Measurements from ENCODE around the gene ERVFRD-1. TPM values are rescaled to one million over a fixed set of nuclear protein-coding genes. Genes with fewer than 3 reads are reported as not detected.

ERVFRD-1 gene, protein sequence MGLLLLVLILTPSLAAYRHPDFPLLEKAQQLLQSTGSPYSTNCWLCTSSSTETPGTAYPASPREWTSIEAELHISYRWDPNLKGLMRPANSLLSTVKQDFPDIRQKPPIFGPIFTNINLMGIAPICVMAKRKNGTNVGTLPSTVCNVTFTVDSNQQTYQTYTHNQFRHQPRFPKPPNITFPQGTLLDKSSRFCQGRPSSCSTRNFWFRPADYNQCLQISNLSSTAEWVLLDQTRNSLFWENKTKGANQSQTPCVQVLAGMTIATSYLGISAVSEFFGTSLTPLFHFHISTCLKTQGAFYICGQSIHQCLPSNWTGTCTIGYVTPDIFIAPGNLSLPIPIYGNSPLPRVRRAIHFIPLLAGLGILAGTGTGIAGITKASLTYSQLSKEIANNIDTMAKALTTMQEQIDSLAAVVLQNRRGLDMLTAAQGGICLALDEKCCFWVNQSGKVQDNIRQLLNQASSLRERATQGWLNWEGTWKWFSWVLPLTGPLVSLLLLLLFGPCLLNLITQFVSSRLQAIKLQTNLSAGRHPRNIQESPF
- not detected for total RNA-seq (2013)
- polyA plus RNA-seq (under 1 TPM in 2 of 3 donors, not detected in 1; 0.05 to 0.06 TPM), polyA minus RNA-seq (not detected in 2 replicates), total RNA-seq (0 to 1.0 (median 0.06) reads per million in 11 experiments)

DNA sequence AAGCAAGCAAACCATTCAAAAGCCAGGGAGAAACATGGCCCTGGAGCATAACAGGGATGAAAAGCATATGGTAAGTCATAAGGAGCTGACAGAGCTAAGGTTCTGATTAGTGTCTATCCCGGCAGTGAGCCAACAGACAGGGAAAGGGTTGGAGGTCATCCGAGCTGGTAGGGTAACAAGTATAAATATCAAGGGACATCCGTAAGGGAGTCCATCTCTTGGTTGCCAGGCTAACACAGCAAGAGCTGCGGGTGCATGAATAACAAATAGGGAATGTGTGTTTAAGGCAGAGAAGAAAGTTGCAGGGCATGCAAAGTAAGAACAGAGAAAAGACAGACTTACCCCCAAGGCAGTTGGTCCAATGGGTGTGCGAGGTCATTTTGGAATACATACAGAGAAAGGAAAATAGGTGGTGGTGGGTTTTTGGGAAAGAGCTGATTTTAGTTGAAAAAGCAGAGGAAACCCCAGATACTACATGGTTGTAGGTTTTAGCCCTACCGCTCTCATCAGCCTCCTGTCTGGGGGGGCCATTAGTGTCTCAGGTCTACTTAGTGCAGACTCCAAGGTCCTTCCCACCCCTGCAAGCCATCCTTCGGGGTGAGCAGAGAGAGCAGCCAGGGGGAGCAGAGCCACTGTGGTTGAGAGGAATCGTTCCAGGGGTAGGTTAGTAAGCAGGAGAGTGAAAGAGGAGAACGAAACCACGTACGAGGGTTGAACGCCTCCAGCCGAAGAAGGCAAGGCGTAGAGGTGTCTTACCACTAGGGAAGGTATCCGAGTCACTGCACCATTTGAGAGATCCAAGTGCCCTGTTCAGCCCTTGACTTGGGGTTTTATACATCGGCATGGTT is at the start of gene ERVFRD-1:
ERVFRD-1 (minus strand) TSS at position 805 of the 848 bp plus-strand sequence. CDS start 6,415 bp downstream, outside the sequence.
- no peak for DNase-seq
- Histone ChIP-seq H3K79me2 (ENCODE audit: insufficient read depth, low read length) (peaks cover 78% of the 10 kb centered on the region), H3K4me3 (replicated peaks in 1 of 3; ENCODE audit: low read depth in 2 of 3, low read length in 3 of 3) (peak within 1 kb of the TSS in 1 of 3 experiments; percentile 14), H3K4me1 (ENCODE audit: control insufficient read depth in 1 of 2, insufficient read depth in 2 of 2, low read length in 2 of 2) (peaks cover 8 to 12% of the 10 kb centered on the region in 2 donors), H3K4me2 (replicated peaks; ENCODE audit: extremely low read depth, low read length, poor library complexity, severe bottlenecking) (peak within 1 kb of the TSS; percentile 30), H4K20me1 (ENCODE audit: insufficient read depth, low read length) (peaks cover 53% of the 10 kb centered on the region), H3K9ac (ENCODE audit: insufficient read depth, low read length, poor library complexity, severe bottlenecking) (no peak within 1 kb of the TSS), H2AFZ (ENCODE audit: insufficient read depth, low read depth, low read length, poor library complexity, severe bottlenecking) (no peak within 1 kb of the TSS), H3K27me3 (ENCODE audit: control insufficient read depth in 2 of 2, insufficient read depth in 2 of 2, low read length in 2 of 2) (no peaks in the 10 kb centered on the region), H3K36me3 (replicated peaks in 1 of 2; ENCODE audit: control insufficient read depth in 1 of 2, insufficient read depth in 2 of 2, low read length in 2 of 2) (no peaks in the 10 kb centered on the region), H3K27ac (ENCODE audit: low read depth in 1 of 2, low read length in 2 of 2) (no peak within 1 kb of the TSS), H3K9me3 (replicated peaks in 1 of 2; ENCODE audit: control insufficient read depth in 1 of 2, insufficient read depth in 1 of 2, low read length in 2 of 2) (no peaks in the 10 kb centered on the region)
- Mint-ChIP-seq H3K36me3 (peaks cover 0 to 4% of the 10 kb centered on the region in 2 donors), H3K9me3 (peaks cover 0 to 8% (median 0%) of the 10 kb centered on the region in 7 donors), H3K4me1 (peaks cover 25% of the 10 kb centered on the region), H3K27me3 (ENCODE audit: low read depth in 3 of 3) (peaks cover 0 to 6% (median 0%) of the 10 kb centered on the region in 3 donors), H3K4me3 (peak within 1 kb of the TSS; percentile 42 to 60), H3K27ac (peak within 1 kb of the TSS in 2 of 7 donors; percentile 59 to 74)
- 80% methylated on average over 12 of the region's 16 CpGs for WGBS (ENCODE audit: insufficient coverage)
- intact Hi-C loops (cut with micrococcal nuclease) = no loop called here
- TF ChIP-seq, protein P1, sequence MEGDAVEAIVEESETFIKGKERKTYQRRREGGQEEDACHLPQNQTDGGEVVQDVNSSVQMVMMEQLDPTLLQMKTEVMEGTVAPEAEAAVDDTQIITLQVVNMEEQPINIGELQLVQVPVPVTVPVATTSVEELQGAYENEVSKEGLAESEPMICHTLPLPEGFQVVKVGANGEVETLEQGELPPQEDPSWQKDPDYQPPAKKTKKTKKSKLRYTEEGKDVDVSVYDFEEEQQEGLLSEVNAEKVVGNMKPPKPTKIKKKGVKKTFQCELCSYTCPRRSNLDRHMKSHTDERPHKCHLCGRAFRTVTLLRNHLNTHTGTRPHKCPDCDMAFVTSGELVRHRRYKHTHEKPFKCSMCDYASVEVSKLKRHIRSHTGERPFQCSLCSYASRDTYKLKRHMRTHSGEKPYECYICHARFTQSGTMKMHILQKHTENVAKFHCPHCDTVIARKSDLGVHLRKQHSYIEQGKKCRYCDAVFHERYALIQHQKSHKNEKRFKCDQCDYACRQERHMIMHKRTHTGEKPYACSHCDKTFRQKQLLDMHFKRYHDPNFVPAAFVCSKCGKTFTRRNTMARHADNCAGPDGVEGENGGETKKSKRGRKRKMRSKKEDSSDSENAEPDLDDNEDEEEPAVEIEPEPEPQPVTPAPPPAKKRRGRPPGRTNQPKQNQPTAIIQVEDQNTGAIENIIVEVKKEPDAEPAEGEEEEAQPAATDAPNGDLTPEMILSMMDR (IDR thresholded peaks at IDR 0.05) = no peak

DNA sequence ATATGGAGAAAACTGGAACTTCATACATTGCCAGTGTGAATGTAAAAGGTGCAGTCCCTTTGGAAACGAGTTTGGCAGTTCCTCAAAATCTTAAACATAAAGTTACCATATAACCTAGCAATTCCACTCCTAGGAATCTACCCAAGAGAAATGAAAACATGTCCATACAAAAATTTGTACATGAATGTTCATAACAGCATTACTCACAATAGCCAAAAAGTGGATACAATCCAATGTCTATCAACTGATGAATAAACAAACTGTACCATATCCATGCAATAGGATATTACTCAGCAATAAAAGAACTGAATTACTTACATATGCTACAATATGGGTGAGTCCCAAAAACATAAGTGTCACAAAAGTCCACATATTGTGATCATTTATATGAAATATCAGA is 48.7 kb upstream of the ERVFRD-1 start:
- Mint-ChIP-seq H3K27me3 (ENCODE audit: low read depth in 3 of 3) (peaks cover 0 to 2% (median 2%) of the 10 kb centered on the region in 3 donors), H3K4me3 (no peak overlapping the region), H3K36me3 (no peaks in the 10 kb centered on the region), H3K27ac (no peak overlapping the region), H3K9me3 (peaks cover 0 to 3% (median 0%) of the 10 kb centered on the region in 7 donors), H3K4me1 (peaks cover 8% of the 10 kb centered on the region)
- no peak overlapping the region for H3K4me2 ChIP-seq (replicated peaks; ENCODE audit: extremely low read depth, low read length, poor library complexity, severe bottlenecking)
- no peaks in the 10 kb centered on the region for H3K27me3 ChIP-seq (ENCODE audit: control insufficient read depth in 2 of 2, insufficient read depth in 2 of 2, low read length in 2 of 2)
- DNase-seq = no peak
- intact Hi-C loops (cut with micrococcal nuclease) = no loop called here
- H2AFZ ChIP-seq (ENCODE audit: insufficient read depth, low read depth, low read length, poor library complexity, severe bottlenecking) = no peak overlapping the region
- no peaks in the 10 kb centered on the region for H3K36me3 ChIP-seq (replicated peaks in 1 of 2; ENCODE audit: control insufficient read depth in 1 of 2, insufficient read depth in 2 of 2, low read length in 2 of 2)
- no peaks in the 10 kb centered on the region for H3K9me3 ChIP-seq (replicated peaks in 1 of 2; ENCODE audit: control insufficient read depth in 1 of 2, insufficient read depth in 1 of 2, low read length in 2 of 2)
- no peaks in the 10 kb centered on the region for H4K20me1 ChIP-seq (ENCODE audit: insufficient read depth, low read length)
- H3K4me3 ChIP-seq (replicated peaks in 1 of 3; ENCODE audit: low read depth in 2 of 3, low read length in 3 of 3) = no peak overlapping the region
- H3K79me2 ChIP-seq (ENCODE audit: insufficient read depth, low read length) = no peaks in the 10 kb centered on the region
- no CpG with 5 or more reads among the region's 1 CpG for WGBS (ENCODE audit: insufficient coverage)
- H3K4me1 ChIP-seq (ENCODE audit: control insufficient read depth in 1 of 2, insufficient read depth in 2 of 2, low read length in 2 of 2) = peaks cover 0 to 9% of the 10 kb centered on the region in 2 donors
- no peak overlapping the region for H3K9ac ChIP-seq (ENCODE audit: insufficient read depth, low read length, poor library complexity, severe bottlenecking)
- TF ChIP-seq, protein P1 (IDR thresholded peaks at IDR 0.05) = no peak
- no peak overlapping the region for H3K27ac ChIP-seq (ENCODE audit: low read depth in 1 of 2, low read length in 2 of 2)

Data from CD14-positive monocyte (primary cell).